Measurements from ENCODE around the gene EPHB1.

Gene EPHB1

GRCh38 chr3:135142530-135142929, 347.5 kb downstream of the EPHB1 start:
- DNase-seq = no peak

DNA sequence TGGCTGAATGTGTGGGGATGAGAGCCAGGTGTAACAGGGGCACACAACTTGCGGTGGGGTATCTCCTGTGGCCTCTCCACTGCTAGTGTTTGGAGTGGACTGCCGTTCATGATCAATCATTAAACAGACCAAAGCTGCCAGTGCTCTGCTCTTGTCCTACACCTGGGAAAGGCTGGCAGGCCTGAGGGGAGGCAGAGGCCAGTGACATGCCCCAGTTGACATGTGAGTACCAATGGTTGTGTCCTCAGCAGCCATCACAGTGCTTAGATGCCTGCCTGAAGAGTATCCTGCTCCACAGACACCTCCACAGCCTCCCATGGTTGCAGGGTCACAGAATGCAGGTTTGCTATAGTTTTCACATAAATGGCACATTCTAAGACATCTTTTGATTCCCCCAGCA, 348.4 kb downstream of the EPHB1 start:
- no peak for DNase-seq

- DNase-seq = no peak
Observed at GRCh38 chr3:135145581-135145980, 350.5 kb downstream of the EPHB1 start.

- DNase-seq = no peak
Observed at GRCh38 chr3:135147657-135148056, 352.6 kb downstream of the EPHB1 start.

- DNase-seq = no peak
Observed at GRCh38 chr3:135148398-135149020, 353.4 kb downstream of the EPHB1 start.

DNA sequence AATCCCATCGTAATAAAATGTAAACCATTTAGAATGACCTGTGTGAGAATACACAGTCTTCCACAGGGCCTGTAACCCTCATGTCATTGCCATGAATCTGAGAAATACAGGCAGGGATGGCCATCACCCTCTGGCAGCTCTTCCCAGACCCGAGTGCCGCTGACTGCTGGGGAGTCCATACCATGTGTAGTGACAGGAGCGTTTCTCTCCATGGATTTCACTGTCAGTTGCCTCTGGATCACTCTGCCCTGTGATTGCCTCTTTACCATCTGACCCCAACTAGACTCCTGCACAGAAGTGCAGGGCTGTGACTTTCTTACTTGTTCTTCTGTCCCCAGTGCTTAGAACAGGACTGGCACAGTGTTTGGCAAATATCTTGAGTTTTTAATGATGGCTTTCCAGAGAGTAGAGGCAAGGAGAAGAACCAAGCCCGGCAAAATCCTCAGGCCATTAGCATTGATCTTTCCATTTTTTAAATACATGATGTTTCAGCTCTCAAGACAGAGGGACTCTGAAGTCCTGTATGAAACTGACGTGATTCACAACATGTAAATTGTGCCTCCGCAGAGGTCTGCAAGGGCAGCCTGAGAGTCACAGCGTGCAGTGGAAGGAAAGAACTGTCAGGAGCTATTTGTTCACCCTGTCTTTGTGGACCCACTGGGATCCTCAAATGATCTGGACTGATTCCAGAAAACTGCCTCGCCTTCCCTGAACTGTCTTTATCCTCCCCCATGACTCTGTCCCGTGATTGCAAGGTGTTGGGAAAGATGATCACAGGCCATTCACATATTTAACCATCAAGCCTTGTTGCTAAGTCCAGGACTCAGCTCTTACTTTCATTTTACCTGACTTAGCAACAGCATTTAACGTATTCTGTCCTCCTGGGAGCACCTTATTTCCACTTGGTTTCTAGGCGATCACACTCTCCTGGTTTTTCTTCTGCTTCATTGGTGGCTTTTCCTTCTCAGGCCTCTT, 354.9 kb downstream of the EPHB1 start:
- no peak for DNase-seq

DNA sequence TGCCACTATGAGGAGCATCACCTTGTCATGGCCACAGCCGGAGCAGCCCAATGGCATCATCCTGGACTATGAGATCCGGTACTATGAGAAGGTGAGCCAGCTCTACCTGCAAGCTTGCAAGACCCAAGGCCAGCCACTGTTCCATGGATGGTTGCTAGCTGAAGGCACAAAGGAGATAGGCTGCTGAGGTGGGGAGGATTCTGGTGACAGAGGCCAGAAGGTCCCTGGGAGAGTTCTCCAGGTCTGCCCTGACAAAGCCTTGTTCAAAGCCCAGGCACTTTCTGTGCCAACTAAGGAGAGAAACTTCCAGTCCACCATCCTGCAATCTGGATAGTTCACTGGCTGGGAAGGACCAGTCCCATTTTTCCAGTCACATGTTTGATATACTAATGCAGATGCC, 359.1 kb downstream of the EPHB1 start:
- DNase-seq = no peak

DNA sequence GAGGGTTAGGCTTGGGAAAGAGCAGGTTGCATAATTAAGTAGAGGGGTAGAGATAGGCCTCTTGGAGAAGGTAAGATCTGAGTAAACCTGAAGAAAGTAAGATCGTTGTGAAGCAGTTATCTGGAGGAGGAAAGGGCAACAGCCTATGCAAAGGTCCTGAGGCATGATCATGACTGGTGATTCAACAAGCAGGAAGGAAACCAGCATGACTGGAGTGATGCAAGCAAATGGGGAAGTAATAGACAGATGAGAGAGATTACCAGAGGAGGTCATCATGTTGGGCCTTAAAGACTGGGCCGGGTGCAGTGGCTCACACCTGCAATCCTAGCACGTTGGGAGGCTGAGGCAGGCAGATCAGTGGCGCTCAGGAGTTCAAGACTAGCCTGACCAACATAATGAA, 360.2 kb downstream of the EPHB1 start:
- no peak for DNase-seq

DNA sequence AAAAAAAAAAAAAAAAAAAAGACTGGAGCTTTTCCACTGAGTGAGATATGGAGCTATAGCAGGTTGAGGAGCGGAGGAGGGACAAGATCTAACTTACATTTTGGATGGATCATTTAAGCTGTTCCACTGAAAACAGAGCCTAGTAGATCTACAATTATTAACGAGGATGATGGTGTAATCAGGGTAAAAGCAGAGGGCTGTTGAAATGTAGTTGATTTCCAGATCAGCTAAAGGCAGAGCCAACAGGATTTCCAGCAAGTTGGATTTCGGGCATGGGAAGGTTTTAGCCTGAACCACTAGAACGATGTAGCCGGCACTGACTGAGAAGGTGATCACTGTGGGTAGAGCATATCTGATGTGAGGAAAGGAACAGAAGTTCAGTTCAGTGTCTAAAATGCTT, 360.7 kb downstream of the EPHB1 start:
- no peak for DNase-seq

DNA sequence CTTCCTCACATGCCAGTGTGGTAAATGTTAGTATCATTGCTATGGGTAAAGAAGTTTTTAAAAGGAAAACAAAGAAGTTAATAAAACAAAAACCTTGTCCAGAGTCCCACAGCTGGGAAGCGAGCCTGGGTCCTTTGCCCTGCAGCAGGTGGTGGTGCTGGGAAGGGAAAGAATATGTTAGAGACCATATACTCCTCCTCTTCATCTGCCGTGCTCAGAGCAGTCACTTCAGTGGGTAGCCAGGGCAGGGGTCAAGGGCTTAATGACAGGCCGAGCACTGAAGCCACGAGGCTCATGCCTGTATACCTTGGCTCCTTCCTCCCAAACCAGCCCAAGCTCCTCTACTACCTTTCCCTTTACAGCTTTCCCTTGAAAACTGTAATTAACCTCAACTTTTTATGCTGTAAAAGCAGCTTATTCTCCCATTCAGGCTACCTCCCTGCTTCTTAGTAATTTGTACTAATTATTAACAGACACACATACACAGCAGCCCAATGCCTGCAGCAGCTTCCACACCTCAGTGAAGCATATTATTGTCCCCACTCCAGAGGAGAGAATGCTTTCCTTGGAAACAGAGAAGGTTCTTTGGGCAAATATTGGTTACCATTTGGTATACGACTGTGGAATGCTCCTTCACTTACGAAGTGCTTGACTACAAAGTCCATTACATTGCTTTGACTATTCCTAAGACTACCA, 362.1 kb downstream of the EPHB1 start:
- no peak for DNase-seq

- no peak for DNase-seq
Observed at GRCh38 chr3:135158520-135158919, 363.5 kb downstream of the EPHB1 start.

GRCh38 chr3:135159681-135160247, 364.7 kb downstream of the EPHB1 start:
- DNase-seq = no peak

GRCh38 chr3:135161425-135161824, 366.4 kb downstream of the EPHB1 start:
- no peak for DNase-seq

DNA sequence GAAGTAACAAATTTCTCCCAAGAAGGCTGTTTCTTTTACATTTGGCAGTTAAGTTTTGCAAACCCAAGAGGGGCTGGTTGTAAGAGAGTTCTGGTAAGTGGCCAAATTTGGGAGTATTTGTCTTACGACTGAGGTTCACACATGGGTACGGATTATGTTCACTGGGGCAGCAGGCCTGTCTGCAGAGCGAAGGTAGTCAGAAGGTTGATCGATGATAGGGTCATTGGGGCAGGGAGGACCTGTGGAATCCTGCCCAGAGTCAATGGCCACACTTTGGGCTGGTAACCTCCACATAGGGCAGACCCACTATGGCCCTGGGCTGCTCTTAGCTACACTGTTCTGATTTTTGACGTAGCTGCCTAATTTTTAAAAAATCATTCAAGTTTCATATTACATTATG, 368.6 kb downstream of the EPHB1 start:
- no peak for DNase-seq

DNA sequence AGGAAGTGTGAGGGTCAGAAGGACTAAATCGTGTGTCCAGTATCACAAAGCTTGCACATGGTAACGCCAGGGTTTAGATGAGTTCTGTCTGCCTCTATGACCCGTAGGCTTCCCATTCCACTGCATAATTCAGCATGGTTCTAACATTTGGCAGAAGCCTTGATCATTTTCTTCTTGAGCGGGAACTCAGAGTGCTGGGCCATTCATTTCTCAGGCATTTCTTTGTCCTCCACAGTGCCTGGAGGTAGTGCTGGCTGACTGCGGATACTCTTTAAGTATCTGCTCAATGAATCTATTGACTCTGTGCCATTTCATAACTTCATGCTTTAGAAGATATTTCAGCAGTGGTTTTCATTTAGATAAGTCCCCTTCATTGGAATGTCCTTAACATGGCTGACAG, 370.2 kb downstream of the EPHB1 start:
- no peak for DNase-seq

DNA sequence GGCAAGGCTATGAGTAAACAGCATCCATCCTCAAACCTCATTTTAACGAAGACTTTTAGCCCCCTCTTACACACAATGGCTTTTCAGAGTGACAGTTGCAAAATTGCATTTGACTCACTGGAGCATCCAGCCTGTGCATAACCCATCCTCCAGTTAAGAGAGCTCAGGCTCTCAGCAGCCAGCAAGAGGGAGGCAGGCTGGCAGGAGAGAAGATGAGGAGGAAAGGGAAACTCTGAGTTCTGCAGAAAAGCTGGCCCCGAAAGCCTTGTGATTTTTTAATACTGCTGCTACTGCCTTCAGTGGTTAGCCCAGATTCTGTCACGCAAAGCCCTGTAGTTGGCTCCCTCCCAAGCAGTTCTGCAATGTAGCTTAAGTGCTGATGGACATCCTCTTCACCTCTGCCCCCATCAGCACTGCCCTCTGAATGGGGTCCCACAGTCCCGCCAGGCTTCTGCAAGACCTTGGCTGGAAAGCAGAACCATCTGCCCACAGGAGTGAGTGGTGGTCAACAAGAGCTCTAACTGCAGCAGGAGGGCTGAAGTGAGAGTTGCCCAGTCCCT, 371.3 kb downstream of the EPHB1 start:
- DNase-seq = no peak

- DNase-seq = no peak
Observed at GRCh38 chr3:135168822-135169221, 373.8 kb downstream of the EPHB1 start.

DNA sequence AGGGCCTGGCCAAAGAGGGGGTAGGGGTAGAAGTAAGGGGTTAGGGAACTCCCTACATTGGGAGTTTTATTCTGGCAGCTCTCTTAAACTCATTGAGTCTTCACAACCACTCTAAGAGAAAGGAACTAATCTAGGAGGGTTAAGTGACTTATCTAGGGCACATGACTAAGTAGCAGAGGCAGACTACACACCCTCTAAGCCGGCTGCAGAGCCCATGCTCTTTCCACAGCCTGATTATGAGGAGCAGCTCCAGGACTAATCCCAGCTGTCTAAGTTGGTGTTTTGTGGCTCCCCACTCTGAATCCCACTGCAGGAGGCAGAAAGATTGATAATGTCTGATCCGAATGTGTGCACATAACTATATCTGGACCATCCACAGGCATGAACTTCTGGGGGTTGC, 374.6 kb downstream of the EPHB1 start:
- DNase-seq = no peak

- DNase-seq = no peak
Observed at GRCh38 chr3:135170732-135171131, 375.7 kb downstream of the EPHB1 start.

DNA sequence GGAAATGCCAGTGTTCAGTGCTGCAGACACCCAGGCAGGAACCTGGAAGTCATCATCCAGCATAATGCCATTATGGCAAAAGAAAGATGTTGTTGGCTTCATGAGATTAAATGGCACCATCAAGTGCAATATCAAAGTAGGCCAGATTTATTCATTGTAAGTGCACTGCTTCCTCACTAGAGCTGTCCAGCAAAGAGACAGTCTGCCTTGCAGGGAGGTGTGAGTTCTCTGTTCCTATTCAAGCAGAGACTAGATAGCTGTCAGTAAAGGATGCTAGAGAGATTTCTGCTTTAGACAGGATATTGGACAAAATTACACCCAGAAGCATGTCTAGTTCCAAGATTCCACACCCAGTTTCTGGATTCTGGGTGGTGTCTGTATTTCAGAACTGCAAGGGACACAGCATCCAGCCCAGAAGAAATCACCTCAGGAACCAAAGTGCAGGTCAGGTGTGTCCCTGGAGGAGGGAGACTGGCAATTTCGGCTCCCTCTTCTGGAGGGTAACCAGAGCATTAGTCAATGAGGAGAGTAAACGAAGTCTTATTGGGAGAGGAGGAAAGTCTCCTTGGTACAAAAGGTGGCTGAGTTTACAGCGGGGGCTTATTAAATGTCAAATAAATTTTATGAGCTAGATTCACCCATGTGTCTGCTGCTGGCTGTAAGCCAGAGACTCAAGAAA, 377.3 kb downstream of the EPHB1 start:
- no peak for DNase-seq

DNA sequence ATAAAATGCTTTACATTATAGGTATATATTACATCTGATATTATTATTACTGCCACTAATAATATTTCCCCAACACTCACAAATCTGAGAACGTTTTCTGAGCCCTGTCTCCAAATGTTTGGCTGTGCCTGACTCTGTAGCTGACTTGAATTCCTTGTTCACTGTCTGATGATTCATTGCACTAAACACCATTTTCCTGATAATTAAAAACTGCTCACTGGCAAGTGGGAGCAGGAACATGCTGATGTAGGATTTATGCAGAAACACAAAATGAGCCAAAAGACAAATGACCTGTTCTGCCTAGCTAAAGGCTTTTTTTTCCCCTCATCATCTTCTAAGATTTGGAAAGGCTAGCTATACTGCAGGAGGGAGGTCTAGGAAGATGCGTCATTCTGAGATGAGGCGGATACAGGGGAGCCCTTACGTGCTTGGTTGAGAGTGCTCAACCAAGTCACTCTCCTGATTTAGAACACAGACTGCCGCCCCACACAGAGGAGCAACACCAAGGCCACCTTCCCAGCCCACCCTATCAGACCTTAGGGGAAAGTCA, 380.7 kb downstream of the EPHB1 start:
- DNase-seq = no peak

DNA sequence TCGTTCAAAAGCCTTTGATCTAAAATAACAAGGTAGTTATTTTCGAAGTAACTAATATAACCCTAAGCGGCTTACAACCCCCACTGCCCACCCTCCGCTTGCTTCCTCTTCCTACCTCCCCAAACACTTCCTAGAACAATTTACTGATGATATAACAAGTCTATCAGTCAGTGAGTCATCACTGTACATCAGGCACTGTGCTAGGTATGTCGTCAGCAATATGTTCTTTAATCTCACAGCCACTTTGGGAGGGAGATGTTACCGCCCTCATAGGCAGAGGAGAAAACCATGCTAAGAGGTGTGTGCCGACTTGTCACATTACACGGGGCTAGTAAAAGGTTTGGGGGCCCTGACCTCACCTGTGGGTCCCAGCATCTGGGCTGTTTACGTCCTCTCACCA, 381.8 kb downstream of the EPHB1 start:
- DNase-seq = no peak
